DMS114 treated with DMSO at 0.1 percent for 48 hours (cell line): Measurements from ENCODE around the gene TCF15.
"Not testable (repeated sequence)": the region's sequence is repeated elsewhere in the genome, so short reads cannot be mapped to it uniquely, and the experiment has no call there.

Experiments
- DNase-seq: peaks from one replicate; lab custom pipeline; 2025; ENCODE audit not compliant: unreplicated experiment; lab: John Stamatoyannopoulos, UW

Gene TCF15

DNA sequence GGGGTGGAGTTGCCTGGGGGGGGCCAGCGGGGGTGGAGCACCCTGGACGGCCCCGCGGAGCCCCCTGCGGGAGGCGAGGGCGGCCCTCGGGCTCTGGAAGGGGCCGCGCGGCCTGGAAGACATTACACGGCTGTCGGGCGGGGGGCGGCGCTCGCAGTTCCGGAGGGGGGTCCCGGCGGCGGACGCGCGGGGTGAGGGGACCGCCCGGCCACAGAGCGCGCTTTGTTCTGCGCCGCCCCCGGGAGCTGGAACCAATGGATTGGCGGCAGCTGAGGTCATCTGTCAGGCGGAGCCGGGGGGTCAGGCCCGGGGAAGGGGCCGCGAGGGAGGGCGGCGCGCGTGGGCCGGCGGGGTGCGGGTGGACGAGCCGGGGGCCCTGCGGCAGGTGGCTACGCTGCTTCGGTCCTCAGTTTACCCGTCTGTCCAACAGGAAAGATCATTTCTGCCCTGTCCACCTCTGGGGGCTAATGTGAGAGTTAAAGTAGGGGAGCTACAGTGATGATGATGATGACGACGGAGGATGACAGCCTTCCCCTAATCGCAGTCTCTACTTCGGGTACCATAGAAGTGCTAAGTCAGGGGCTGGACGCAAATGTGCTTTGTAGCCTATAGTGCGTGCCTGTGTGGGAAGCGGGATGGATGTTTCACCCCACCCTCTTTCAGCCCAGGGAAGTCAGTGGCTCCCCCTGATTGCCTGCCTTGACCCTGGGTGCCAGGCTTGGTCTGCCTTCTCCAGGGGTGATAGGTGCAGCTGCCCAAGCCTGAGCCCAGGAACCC is 32.5 kb upstream of the TCF15 start:
- DNase-seq = no peak

DNA sequence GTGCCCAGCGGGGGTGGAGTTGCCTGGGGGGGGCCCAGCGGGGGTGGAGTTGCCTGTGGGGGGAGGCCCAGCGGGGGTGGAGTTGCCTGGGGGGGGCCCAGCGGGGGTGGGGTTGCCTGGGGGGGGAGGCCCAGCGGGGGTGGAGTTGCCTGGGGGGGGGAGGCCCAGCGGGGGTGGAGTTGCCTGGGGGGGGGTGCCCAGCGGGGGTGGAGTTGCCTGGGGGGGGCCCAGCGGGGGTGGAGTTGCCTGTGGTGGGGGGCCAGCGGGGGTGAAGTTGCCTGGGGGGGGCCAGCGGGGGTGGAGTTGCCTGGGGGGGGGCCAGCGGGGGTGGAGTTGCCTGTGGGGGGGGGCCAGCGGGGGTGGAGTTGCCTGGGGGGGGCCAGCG is 31.9 kb upstream of the TCF15 start:
- DNase-seq = not testable (repeated sequence)

GRCh38 chr20:641516-641875 is 31.4 kb upstream of the TCF15 start:
- DNase-seq = no peak

DNA sequence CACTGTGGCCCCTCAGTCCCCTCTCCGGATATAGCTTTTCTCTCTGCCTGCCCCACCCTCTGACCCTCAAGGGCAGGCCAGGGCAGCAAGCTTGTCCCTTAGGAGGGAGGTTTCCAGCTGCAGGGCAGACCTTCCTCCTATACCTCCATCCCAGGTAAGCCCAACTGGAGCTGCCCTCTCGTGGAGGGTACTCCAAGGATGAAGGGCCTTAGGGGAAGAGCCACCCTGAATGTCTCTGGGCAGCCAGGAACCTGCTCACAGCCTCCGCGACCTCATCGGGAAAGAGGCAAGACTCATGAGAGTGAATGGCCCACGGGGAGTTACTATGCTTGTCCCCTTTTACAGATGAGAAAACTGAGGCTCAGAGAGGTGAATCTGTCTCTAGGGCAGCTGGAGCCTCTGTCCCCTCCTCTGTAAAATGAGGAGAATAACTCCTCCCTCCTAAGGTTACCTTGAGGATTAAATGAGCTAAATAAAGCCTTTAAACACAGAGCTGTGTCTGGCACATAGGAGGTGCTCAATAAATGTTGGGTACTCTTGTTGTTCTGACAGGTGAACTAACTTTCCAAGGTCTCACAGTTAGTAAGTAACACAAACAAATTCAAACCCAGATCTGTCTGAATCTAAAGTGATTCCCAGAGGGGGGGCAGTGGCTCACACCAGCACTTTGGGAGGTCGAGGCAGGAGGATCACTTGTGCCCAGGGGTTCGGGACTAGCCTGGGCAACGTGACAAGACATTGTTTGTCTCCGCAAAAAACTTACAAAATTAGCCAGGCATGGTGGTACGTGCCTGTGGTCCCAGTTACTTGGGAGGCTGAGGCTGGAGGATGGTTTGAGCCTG is 30.8 kb upstream of the TCF15 start:
- DNase-seq = no peak

DNA sequence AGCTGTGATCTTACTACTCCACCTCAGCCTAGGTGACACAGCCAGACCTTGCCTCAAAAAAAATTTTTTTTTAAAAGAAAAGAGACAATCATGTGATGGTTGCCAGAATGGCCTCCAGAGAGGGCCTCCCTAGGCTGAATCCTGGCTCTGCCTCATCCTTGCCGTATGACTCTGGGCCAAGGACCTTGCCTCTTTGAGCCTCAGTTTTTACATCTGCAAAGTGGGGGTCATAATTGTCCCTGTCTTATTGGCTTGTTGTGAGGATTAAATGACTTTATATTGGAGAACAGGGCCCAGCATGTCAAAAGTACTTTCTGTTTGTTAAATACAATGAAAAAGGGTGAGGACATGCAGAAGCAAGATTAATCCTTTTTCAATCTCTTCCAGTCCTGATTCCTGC is 28.5 kb upstream of the TCF15 start:
- DNase-seq = no peak

GRCh38 chr20:637559-637958 is 27.4 kb upstream of the TCF15 start:
- DNase-seq = no peak

DNA sequence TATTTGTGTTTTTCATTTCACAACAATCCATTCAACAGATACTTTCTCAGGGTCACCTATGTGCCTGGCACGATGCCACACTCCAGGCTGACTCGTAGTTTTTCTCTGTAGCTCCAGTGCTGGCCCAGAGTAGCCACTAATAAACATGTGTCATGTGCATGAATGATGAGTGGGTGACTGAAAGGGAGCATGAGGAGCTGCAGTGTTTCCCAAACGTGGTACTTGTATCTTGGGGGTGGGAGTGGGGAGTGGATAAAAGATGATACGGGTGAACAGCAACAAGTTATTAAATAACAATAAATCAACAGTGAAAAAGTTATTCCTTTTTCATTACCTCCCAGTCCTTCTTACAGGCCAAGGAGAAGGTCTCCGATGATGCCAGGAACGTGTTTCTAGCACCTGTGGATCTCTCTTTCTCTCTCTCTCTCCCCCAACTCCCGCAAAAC is 25.8 kb upstream of the TCF15 start:
- no peak for DNase-seq

DNA sequence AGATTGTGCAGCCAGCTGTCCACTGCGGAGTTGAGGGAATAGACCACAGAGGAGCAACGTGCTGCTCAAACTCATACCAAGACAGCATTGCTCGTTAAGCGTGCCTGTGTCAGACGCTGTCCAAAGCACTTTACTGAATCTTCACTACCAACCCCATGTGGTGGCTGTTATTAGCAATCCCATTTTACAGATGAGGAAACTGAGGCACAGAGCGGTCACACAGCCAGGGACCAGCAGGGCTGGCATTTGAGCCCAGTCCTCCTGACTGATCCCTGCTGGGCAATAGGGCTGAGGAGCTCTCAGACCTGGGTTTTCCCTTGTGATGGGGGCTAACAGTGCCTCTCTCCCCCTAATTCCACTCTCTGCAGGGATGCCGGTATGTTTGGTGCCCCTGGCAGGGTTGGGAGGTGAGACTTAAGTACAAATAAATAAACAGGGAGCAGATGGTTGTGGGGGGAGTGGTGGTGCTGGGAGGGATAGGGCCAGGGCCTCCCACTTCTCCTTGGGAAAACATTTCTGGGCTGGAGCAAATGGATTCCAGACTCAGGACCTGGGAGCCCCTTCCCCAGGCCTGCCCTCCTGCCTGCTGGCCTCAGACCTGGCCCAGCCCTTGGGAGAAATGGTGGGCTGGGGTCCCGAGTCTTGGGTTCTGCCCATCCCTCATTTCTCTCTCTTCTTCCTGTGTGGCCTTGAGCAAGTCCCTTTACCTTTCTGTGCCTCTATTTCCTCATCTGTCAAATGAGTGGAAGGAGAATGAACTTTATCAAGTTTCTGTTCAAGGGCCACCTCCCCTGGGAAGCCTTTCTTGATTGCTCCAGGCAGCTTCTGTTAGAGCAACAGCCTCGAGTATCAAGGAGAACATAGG is 25.2 kb upstream of the TCF15 start:
- no peak for DNase-seq

GRCh38 chr20:634148-634925 is 24.2 kb upstream of the TCF15 start:
- DNase-seq = no peak

DNA sequence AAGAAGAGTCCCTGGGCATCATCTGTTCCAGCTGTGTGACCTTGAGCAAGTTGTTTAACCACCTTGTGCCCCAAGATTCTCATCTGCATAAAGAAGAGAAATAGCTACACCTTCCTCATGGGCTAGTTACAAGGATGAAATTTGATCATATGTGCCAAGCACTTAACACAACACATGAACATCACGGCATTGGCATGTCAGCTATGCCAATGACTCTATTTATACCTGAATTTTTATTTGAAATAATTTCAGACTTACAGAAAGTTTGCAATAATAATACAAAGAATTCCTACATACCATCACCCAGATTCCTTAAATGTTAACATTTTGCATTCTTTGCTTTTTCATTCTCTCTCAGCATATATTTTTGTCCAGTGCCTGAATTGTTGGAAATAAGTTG is 21.0 kb upstream of the TCF15 start:
- no peak for DNase-seq

- no peak for DNase-seq
Observed at GRCh38 chr20:626579-626978, 16.5 kb upstream of the TCF15 start.

- DNase-seq = no peak
Observed at GRCh38 chr20:625360-625932, 15.3 kb upstream of the TCF15 start.

GRCh38 chr20:623704-624103 is 13.6 kb upstream of the TCF15 start:
- DNase-seq = no peak

GRCh38 chr20:623021-623420 is 12.9 kb upstream of the TCF15 start:
- DNase-seq = no peak

- DNase-seq = no peak
Observed at GRCh38 chr20:622161-622560, 12.1 kb upstream of the TCF15 start.

DNA sequence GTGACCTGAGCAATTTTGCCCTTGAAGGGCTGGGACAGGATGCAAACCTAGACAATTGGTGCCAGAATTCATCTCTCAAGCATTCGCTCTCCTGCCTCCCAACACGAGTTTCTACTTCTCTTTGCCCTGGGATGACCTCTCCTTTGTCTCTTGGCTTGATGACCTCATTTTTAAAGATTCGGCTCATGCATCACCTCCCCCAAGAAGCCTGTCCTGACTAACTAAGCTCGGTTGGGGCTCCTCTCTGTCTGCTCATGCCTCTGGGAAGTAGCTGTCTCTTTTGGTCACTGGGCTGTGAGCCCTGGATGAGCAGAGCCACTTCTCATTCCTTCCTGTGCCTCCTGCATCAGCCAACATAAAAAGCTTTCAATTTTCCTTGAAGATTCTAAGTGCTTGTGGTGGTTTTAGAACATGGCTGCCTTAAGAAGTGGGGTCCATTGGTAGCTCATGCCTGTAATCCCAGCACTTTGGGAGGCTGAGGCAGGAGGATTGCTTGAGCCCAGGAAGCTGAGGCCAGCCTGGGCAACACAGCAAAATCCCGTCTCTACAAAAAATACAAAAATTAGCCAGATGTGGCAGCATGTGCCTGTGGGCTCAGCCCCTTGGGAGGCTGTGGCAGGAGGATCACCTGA is 11.1 kb upstream of the TCF15 start:
- no peak for DNase-seq

GRCh38 chr20:620246-620645 is 10.1 kb upstream of the TCF15 start:
- DNase-seq = no peak

- DNase-seq = no peak
Observed at GRCh38 chr20:618980-619379, 8.9 kb upstream of the TCF15 start.

DNA sequence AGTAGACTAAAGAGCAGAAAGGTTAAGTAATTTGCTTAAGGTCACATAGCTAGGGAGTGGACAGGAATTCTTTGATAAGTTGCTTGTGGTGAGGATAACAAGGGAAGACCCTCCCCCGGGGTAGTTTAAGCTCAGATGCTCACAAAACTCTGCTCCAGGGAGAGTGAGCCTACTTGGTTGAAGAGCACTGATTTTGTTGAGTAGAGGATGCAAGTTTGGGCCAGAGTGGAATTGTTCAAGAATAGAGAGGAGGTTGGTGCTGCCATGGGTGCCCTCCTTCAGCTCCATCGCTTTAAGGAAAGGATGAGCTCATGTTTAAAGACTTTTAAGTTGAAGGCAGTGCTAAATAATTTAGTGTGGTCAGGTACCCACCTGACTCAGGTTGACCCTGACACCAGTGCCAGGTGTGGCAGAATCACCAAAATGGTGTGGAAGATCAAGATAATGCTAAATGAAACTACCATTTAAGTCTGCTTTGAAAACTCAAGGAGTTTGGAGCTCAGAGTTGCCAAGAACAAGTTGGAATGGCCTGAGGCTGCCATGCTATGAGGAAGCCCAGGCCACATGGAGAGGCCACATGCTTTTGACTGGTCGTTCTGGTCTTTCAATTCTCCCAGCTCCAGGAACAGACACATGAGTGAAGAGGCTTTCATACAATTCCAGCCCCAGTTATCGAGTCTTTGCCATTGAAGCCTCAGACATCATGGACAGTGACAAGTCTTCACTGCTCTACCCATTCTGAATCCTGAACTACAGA is 8.0 kb upstream of the TCF15 start:
- no peak for DNase-seq
